Activated CD8-positive, alpha-beta memory T cell treated with anti-CD3 and anti-CD28 coated beads, Interleukin-2, amount 10 ng/mL, durations not matched to agents 7 days and 5 days (primary cell): ENCODE results near the gene SHBG. TPM values are rescaled to one million over a fixed set of nuclear protein-coding genes. Genes with fewer than 3 reads are reported as not detected.
"Not testable (repeated sequence)": the region's sequence is repeated elsewhere in the genome, so short reads cannot be mapped to it uniquely, and the experiment has no call there.

Experiments
- ATAC-seq: fragments of 150-1000 bp; cut with Tn5 transposase; one replicate; pipeline ENCODE4 v1.10.0; 2021; ENCODE audit warnings: moderate library complexity
- CTCF ChIA-PET: fragments of 350-600 bp; sonication (Branson Sonifier 250); formaldehyde crosslinking; loops from one replicate; lab custom pipeline; 2021; ENCODE audit warnings: antibody characterized with exemption; lab: Charles Lee
- DNase-seq: peaks from one replicate; pipeline ENCODE4 v3.0.0-alpha.2; 2020
- H3K27ac Mint-ChIP-seq: one replicate; pipeline ENCODE4 v1.8.0; 2021; ENCODE audit warnings: mild to moderate bottlenecking, mixed read lengths
- H3K27me3 Mint-ChIP-seq: one replicate; pipeline ENCODE4 v1.8.0; 2021; ENCODE audit warnings: mixed read lengths
- H3K36me3 Mint-ChIP-seq: one replicate; pipeline ENCODE4 v1.8.0; 2021; ENCODE audit warnings: mild to moderate bottlenecking, mixed read lengths
- H3K4me1 Mint-ChIP-seq: one replicate; pipeline ENCODE4 v1.8.0; 2021; ENCODE audit warnings: mixed read lengths
- H3K4me3 Mint-ChIP-seq: one replicate; pipeline ENCODE4 v1.8.0; 2021; ENCODE audit warnings: mild to moderate bottlenecking, moderate library complexity, mixed read lengths
- H3K9me3 Mint-ChIP-seq: one replicate; pipeline ENCODE4 v1.8.0; 2022; ENCODE audit warnings: low read depth, mixed read lengths
- total RNA-seq, 2 experiments: library from RNA; stranded (reverse); gene quantifications; one replicate each; pipeline ENCODE4 v1.2.3, GENCODE V29; 2021

The SHBG gene
- total RNA-seq, 2 experiments from 2014 or later: not detected

GRCh38 chr17:7590743-7591142 lies 39.2 kb upstream of the SHBG start:
- CTCF ChIA-PET: interaction anchor here (2.0 to 9.7 kb wide), 3 partner anchors 23 to 96 kb away, joined by 14 to 81 read pairs (median 20); partner anchors contain the start of genes FXR2, SENP3, TP53 and WRAP53
- H3K9me3 Mint-ChIP-seq: no peaks in the 10 kb centered on the region
- peak overlapping the region; percentile 56 for H3K27ac Mint-ChIP-seq
- no peak for DNase-seq
- H3K36me3 Mint-ChIP-seq: peaks cover 41% of the 10 kb centered on the region
- no peak for ATAC-seq
- peaks cover 6% of the 10 kb centered on the region for H3K4me1 Mint-ChIP-seq
- no peaks in the 10 kb centered on the region for H3K27me3 Mint-ChIP-seq
- no peak overlapping the region for H3K4me3 Mint-ChIP-seq

DNA sequence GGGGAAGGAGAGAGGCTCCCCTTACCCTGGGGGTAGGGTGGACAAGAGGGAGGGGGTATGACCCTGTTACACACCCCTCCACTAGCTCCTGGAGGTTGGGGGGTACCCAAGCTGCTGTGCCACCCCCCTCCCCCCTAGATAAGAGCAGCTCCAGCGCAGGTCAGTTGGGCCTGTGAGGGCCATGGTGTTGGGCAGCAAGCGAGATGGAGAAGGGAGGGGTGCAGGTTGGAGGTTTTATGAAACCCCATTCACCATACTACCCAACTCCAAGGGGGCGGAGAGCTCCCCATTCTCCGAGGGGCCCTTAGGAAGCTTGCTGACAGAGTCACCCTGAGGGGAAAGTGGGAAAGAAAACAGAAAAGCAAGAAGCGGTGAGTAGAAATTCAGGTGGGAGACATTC lies 38.3 kb upstream of the SHBG start:
- CTCF ChIA-PET: interaction anchor here (1.1 kb wide), 1 partner anchor 31 kb away, joined by 3 read pairs; no protein-coding TSS in a partner anchor

GRCh38 chr17:7592422-7593021 lies 37.4 kb upstream of the SHBG start:
- CTCF ChIA-PET: interaction anchor here (0.9 to 1.1 kb wide), 3 partner anchors 14 to 77 kb away, joined by 3 read pairs; no protein-coding TSS in a partner anchor
- Mint-ChIP-seq H3K9me3 (no peaks in the 10 kb centered on the region), H3K4me1 (no peaks in the 10 kb centered on the region), H3K4me3 (no peak overlapping the region), H3K36me3 (peaks cover 43% of the 10 kb centered on the region), H3K27ac (no peak overlapping the region), H3K27me3 (no peaks in the 10 kb centered on the region)
- no peak for DNase-seq
- no peak for ATAC-seq

More for the DNA sequence above, 38.3 kb upstream of the SHBG start:
- no peak for ATAC-seq
- Mint-ChIP-seq H3K9me3 (no peaks in the 10 kb centered on the region), H3K4me3 (no peak overlapping the region), H3K4me1 (peaks cover under 1% of the 10 kb centered on the region), H3K36me3 (peaks cover 45% of the 10 kb centered on the region), H3K27me3 (no peaks in the 10 kb centered on the region), H3K27ac (no peak overlapping the region)
- DNase-seq: no peak

- Mint-ChIP-seq H3K27ac (no peak overlapping the region), H3K27me3 (no peaks in the 10 kb centered on the region), H3K4me3 (no peak overlapping the region), H3K4me1 (no peaks in the 10 kb centered on the region), H3K36me3 (peaks cover 41% of the 10 kb centered on the region), H3K9me3 (no peaks in the 10 kb centered on the region)
- ATAC-seq (no peak), DNase-seq (no peak)
- CTCF ChIA-PET: interaction anchor here (0.9 to 1.1 kb wide), 2 partner anchors 13 to 77 kb away, joined by 3 read pairs; no protein-coding TSS in a partner anchor
These were observed 36.6 kb upstream of the SHBG start for GRCh38 chr17:7593296-7593695.

GRCh38 chr17:7597561-7597960 lies 32.4 kb upstream of the SHBG start:
- peaks cover 49% of the 10 kb centered on the region for H3K36me3 Mint-ChIP-seq
- DNase-seq, H3K4me1 Mint-ChIP-seq, ATAC-seq, CTCF ChIA-PET, H3K27me3 Mint-ChIP-seq, H3K27ac Mint-ChIP-seq, H3K4me3 Mint-ChIP-seq, H3K9me3 Mint-ChIP-seq: not testable (repeated sequence)

DNA sequence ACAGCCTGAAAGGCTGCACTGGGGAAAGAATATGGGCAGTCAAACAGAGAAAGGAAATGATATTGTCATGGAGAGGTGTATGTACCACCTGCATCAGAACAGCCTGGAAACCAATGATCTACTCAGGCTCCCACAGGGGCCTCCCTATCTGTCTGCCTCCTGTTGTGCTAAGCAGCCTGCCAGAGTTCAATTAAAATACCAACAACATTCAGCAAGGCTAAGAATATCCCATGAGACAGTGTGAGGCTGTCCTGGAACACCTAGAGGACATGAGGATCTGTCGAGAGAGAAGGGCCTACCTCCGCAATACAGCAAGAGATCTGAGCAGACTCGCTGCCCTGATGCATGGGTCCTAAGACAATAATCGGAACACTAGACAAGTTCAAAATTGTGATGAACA lies 23.7 kb upstream of the SHBG start:
- H3K4me3 Mint-ChIP-seq: no peak overlapping the region
- CTCF ChIA-PET: interaction anchor here (1.1 kb wide), 1 partner anchor 13 kb away, joined by 3 read pairs; no protein-coding TSS in a partner anchor
- DNase-seq (no peak), ATAC-seq (no peak)
- no peaks in the 10 kb centered on the region for H3K27me3 Mint-ChIP-seq
- H3K4me1 Mint-ChIP-seq: peaks cover 13% of the 10 kb centered on the region
- H3K9me3 Mint-ChIP-seq: no peaks in the 10 kb centered on the region
- H3K27ac Mint-ChIP-seq: no peak overlapping the region
- peaks cover 29% of the 10 kb centered on the region for H3K36me3 Mint-ChIP-seq

- CTCF ChIA-PET: interaction anchor here (1.2 to 3.3 kb wide), 2 partner anchors 9 to 21 kb away, joined by 3 to 14 read pairs; partner anchors contain the start of gene SOX15
- H3K4me1 Mint-ChIP-seq: peaks cover 37% of the 10 kb centered on the region
- DNase-seq (no peak), ATAC-seq (no peak)
- H3K4me3 Mint-ChIP-seq: no peak overlapping the region
- H3K27ac Mint-ChIP-seq: no peak overlapping the region
- H3K9me3 Mint-ChIP-seq: no peaks in the 10 kb centered on the region
- H3K27me3 Mint-ChIP-seq: no peaks in the 10 kb centered on the region
- peaks cover 7% of the 10 kb centered on the region for H3K36me3 Mint-ChIP-seq
These were observed 19.3 kb upstream of the SHBG start for GRCh38 chr17:7610641-7611040.

- no peaks in the 10 kb centered on the region for H3K27me3 Mint-ChIP-seq
- ATAC-seq (no peak), DNase-seq (no peak)
- H3K36me3 Mint-ChIP-seq: peaks cover 5% of the 10 kb centered on the region
- H3K4me3 Mint-ChIP-seq: no peak overlapping the region
- no peak overlapping the region for H3K27ac Mint-ChIP-seq
- H3K9me3 Mint-ChIP-seq: no peaks in the 10 kb centered on the region
- peaks cover 32% of the 10 kb centered on the region for H3K4me1 Mint-ChIP-seq
- CTCF ChIA-PET: interaction anchor here (0.8 to 3.3 kb wide), 5 partner anchors 8 to 175 kb away, joined by 3 to 14 read pairs (median 5); partner anchors contain the start of gene SOX15
These were observed 18.2 kb upstream of the SHBG start for GRCh38 chr17:7611635-7612293.

- H3K36me3 Mint-ChIP-seq: peaks cover 5% of the 10 kb centered on the region
- H3K4me1 Mint-ChIP-seq: peaks cover 32% of the 10 kb centered on the region
- H3K27ac Mint-ChIP-seq: no peak overlapping the region
- H3K9me3 Mint-ChIP-seq: no peaks in the 10 kb centered on the region
- H3K4me3 Mint-ChIP-seq: no peak overlapping the region
- DNase-seq (no peak), ATAC-seq (no peak)
- CTCF ChIA-PET: interaction anchor here (0.8 to 6.0 kb wide), 4 partner anchors 23 to 175 kb away, joined by 3 to 58 read pairs (median 8); partner anchors contain the start of genes SOX15, TP53 and WRAP53
- no peaks in the 10 kb centered on the region for H3K27me3 Mint-ChIP-seq
These were observed 17.7 kb upstream of the SHBG start for GRCh38 chr17:7612294-7612640.

DNA sequence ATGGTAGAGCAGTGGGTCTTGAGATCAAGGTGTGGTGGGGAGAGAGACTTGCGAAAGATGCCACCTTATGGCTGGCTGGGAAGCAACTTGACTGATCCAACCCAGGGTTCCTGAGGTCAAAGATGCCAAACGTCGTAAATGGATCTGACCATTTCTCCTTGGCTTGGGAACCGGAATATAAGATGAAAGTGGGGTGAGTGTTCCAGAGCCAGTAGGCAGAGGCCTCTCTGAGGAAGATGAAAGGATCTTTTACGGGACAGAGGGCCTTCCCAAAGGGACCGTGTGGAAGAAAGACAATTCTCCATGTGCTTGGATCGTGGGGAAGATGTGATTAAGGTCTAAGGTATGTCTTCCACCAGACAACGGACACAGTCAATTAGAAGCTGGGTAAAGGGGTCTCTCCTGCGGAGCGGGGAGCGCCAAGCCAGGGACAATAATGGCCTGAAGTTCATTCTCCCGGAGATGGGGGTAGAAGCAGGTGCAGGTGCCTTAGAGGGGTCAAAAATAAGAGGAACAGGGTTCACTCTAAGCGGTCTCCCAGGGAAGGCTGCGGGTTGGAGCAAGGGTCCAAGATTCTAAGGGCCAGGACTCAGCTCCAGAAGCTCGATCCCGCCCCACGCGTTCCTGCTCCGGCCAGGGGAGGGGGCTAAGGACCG lies 16.0 kb upstream of the SHBG start:
- Mint-ChIP-seq H3K4me3 (peak overlapping the region; percentile 76), H3K4me1 (peaks cover 32% of the 10 kb centered on the region), H3K27ac (peak overlapping the region; percentile 70), H3K36me3 (peaks cover 5% of the 10 kb centered on the region), H3K27me3 (no peaks in the 10 kb centered on the region), H3K9me3 (no peaks in the 10 kb centered on the region)
- CTCF ChIA-PET: interaction anchor here (1.0 to 6.0 kb wide), 9 partner anchors 13 to 395 kb away, joined by 3 to 58 read pairs (median 7); partner anchors contain the start of genes ACADVL, ACAP1, DLG4 and MPDU1
- ATAC-seq (no peak), DNase-seq (peak; percentile 46)

- peak within 1 kb of the TSS; percentile 77 for H3K4me3 Mint-ChIP-seq
- peak; percentile 100 for DNase-seq
- no peaks in the 10 kb centered on the region for H3K27me3 Mint-ChIP-seq
- CTCF ChIA-PET: interaction anchor here (0.8 to 6.0 kb wide), 23 partner anchors 10 to 579 kb away, joined by 3 to 58 read pairs (median 4); partner anchors contain the start of genes ACADVL, ACAP1, CD68 and DLG4
- H3K27ac Mint-ChIP-seq: peak within 1 kb of the TSS; percentile 87
- H3K36me3 Mint-ChIP-seq: peaks cover 5% of the 10 kb centered on the region
- H3K9me3 Mint-ChIP-seq: no peaks in the 10 kb centered on the region
- peaks cover 30% of the 10 kb centered on the region for H3K4me1 Mint-ChIP-seq
- ATAC-seq: peak; percentile 95
These were observed 15.3 kb upstream of the SHBG start, which contains the start of gene FXR2 for GRCh38 chr17:7614425-7615264. Gene FXR2 (minus strand): TSS chr17:7614897. CDS start chr17:7614532, 365 bp downstream.

DNA sequence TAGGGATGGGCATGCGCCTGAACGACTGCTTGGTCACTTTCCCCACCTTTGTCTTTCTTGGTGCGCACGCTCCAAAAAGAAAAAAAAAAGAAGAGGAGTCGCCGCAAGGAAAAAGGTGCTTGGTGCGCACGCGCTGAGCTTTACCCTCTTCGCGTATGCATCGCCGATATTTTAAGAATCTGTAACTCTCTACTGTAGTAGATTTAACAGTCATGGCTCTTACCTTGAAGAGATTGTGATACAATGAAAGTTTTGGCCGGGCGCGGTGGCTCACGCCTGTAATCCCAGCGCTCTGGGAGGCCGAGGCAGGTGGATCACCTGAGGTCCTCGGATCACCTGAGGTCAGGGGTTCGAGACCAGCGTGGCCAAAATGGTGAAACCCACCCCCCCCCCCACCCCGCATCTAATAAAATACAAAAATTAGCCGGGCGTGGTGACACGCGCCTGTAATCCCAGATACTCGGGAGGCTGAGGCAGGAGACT lies 14.6 kb upstream of the SHBG start:
- peaks cover 30% of the 10 kb centered on the region for H3K4me1 Mint-ChIP-seq
- no peaks in the 10 kb centered on the region for H3K9me3 Mint-ChIP-seq
- peaks cover 5% of the 10 kb centered on the region for H3K36me3 Mint-ChIP-seq
- H3K27ac Mint-ChIP-seq: peak overlapping the region; percentile 87
- ATAC-seq (no peak), DNase-seq (no peak)
- CTCF ChIA-PET: interaction anchor here (0.6 to 6.0 kb wide), 23 partner anchors 10 to 580 kb away, joined by 3 to 58 read pairs (median 4); partner anchors contain the start of genes ACADVL, ACAP1, CD68 and DLG4
- H3K27me3 Mint-ChIP-seq: no peaks in the 10 kb centered on the region
- peak overlapping the region; percentile 77 for H3K4me3 Mint-ChIP-seq
